Endothelial cell of hepatic sinusoid (primary cell): Measurements from ENCODE around the gene ARFGEF3.

Source experiments
- in situ Hi-C: cut with HindIII; loops from 2 replicates; pipeline ENCODE4 v1.10.0; 2017; ENCODE audit warnings: low sequenced_read_pairs

ARFGEF3 gene

DNA sequence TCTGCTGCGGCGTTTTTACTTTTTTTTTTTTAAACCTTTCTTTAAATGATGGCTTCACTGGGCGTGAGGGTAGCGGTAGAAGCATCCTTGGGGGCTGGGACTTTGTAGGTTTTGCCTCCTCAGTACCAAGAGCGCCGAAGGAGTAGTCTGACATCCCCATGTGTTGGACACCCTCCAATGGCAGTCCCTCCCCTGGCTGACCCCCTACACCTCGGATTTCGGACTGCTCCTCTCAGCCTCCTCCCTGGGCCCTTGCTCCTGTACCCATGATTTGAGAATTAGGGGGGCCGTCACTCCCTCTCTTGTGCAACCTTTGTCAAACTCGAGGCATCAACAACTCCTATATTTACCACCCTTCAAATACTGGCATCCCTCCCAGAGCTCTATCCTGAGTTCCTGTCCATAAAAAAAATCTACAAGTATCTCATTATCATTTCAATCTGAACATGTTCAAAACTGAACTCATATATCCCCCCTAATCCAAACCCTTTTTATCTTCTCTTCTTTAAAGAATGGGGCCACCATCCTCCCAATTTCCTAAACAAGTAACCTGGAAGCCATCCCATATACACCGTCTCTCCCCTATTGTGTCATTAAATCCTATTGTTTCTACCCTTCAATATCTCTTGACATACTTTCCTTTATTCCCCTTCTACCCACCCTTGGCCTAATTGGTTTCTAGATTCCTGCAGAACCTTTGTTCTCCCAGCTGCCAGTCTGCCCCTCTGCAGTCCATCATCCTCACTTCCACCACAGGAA lies 1.2 kb upstream of the ARFGEF3 start:
- in situ Hi-C loops = no loop called here

DNA sequence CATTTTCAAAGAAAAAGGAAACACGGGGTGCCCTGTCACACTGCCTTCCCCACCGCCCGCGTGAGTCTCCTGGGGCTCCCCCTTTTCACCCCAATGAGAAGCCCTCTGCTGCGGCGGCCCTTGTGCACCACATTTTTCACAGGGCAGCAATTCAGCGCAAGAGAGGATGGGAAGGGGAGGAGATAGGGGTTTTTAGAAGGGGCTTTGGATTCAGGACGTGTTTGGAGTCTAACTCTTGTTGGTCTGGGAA lies 726 bp upstream of the ARFGEF3 start:
- in situ Hi-C loops = no loop called here

DNA sequence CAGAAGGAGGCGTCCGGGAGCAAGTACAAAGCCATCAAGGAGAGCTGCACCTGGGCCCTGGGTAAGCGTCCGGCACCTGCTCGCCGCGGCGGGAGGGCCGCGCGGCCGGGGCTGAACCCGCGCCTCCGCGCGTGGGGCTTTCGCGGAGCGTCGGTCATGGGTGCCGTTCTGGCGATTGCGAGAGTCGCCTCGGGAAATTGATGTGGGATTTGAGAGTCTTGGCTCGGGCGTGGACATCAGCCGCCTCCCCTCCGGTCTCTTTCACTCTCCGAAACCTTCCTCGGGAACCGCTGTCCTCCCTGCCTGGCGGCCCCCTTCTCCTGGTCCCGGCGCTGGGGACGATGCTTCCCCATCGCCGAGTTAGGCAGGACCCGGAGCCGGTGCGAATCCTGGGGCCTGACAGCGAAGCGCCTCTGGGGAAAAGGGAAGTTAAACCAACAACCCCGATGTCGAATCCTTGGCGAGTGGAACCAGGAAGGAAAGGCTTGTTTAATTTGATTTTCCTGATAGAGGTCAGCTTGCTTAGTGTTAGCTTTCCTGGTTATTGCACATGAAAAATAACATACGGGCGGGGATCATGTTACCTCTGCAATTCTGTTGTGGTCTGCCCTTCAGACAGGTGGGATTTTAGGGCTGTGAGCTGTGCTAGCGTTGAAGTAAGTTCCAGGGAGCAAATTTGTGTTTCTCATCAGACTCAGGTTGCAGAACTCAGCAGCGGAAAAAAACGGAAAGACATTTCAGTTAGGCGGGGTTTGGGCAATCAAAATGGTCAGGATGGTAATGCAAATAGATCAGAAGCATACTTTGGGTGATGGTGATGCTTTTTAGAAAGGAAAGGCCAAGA lies 594 bp downstream of the ARFGEF3 start:
- in situ Hi-C loops = no loop called here

DNA sequence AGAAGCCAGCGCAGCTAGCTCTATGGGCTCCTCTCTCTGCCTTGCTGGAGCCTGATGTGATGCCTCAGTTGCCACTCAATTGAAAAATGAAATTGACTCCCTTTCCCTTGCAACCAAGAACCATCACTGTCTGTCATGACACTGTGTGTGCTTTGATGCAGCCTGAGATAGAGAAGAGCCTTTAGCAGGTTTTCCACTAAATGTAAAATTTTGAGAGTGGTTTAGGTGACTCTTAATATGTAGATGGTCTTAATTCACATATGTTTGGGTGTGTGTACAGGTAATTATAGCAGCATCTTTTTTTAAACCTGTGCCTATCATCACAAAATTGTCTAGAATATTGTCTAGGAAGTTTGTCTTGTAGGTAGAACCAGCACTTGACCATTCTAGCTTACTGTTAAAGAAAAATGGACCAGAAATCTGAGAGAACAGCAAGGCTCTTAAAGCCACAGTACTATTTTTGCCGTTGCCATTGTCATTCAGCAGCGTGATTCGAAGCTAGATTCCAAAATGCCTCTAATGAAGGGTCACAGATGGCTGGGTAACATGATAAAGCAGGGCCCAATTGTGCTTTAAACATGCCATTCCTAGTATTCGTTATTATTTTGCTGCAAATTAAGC lies 1.3 kb downstream of the ARFGEF3 start:
- in situ Hi-C loops = no loop called here

DNA sequence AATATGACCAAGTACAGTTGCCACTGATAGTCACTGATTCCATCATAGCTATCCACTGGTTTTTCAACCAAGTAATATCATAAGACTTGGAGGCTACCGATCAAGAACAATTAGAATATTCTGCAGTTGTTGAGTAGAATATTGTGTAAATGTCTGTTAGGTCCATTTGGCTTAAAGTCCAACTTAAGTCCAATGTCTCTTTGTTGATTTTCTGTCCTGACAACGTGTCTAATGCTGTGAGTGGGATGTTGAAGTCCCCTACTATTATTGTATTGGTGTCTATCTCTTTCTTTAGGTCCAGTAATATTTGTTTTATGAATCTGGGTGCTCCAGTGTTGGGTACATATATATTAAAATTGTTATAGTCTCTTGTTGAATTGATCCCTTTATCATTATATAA lies 13.9 kb downstream of the ARFGEF3 start:
- in situ Hi-C loops = no loop called here

DNA sequence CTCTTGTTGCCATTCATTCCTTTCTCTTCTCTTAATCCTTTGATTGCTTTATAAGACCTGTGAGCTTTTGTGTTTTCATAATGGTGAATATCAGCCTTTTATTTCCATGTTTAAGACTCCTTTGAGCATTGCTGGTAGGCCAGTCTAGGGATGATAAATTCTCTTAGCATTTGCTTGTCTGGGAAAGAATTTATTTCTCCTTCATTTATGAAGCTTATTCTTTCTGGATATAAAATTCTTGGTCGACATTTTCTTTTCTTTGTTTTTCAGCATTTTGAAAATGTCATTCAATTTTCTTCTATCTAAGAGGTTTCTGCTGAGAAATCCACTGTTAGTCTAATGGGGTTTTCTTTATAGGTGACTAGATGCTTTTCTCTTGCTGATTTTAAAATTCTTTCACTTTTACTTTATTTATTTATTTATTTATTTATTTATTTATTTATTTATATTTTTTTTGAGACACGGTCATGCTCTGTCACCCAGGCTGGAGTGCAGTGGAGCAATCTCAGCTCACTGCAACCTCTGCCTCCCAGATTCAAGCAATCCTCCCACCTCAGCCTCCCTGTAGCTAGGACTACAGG lies 15.0 kb downstream of the ARFGEF3 start:
- in situ Hi-C loops = no loop called here

DNA sequence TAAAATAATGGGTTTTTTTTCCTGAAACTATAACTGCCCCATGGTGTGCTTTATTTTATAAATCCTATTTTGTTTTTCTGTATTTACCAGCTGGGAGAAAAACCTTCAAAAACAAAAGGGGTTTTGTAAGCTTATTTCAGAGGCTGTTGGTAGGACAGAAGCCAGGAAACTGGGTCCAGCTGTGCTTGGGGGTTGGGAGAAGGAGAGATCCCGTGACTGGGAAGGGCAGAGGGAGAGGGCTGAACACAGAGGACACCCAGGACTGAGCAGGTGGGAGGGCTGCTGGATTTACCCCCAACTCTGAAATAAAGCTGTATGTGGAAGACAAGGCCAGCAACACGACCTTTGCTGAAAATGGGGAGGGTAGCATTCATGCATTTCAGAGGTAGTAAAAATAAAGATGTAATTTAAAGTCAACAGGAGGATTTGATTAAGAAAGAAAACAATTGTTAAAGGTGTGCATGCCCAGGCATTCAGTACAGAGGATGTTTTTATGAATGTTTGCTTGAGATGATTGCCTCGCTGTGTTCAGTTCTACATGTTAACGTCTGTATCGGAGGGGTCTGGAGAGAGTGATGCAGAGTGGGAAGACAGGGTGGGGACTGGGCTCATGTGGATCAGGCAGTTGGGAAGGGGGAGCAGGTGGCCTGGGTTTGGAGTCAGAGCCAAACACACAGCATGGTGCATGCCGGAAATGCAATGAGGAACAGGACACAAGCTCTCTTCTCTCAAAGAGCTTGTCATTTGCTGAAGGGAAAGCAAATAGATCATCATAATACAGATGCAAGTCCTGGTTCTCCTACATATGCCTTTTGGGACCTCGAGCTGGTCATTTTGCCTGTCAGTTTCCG lies 21.4 kb downstream of the ARFGEF3 start:
- in situ Hi-C loops = no loop called here

DNA sequence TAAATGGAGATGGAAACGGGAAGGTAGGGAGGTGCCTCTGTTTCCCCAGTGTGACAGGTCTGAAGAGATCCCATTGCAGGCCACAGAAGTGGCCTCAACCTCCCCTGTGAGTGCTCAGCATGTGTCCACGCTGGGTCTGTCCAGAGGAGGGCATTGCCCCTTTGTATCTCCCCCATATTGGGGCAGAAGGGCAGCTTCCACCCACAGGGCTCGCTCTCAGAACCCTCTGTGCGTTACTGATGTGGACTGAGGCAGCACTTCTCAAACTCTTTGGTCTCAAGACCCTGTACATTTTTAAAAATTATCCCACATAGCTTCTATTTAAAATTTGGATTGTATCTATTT lies 22.0 kb downstream of the ARFGEF3 start:
- in situ Hi-C loops = no loop called here

DNA sequence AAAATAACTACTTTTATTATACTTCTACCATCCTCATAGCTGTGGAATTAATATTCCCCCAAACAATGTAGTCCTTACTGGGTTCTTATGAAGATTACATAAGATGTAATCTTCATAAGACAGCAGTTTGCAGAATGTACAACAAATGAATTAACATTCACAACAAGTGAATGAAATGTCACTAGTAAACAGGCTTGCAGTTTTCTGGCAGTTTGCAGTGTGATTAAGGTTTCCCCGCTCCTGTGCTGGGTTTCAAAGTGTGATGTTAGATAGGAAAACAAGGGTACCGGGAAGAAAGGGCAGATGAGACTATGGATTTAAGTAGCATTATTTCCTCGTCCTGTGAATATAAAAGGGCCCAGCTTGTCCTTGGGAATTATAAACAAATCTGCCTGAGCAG lies 22.5 kb downstream of the ARFGEF3 start:
- in situ Hi-C loops = no loop called here

DNA sequence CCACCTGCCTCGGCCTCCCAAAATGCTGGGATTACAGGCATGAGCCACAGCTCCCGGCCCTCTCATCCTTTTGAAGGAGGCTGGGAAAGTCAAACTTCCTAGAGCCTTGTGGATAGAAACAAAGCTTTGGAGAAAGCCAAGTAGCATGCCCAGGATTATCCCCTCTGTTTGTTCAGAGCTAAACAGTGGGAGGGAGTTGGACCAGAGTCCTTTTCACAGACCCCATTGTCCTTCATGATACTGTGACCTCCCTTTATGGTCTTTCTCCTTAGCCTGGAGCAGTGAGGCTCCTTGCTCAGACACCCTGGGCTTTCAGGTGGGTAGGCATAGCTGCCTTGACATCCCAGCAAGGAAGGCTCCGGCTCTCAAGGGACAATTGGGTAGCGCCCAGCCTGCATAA lies 25.4 kb downstream of the ARFGEF3 start:
- in situ Hi-C loops = no loop called here

DNA sequence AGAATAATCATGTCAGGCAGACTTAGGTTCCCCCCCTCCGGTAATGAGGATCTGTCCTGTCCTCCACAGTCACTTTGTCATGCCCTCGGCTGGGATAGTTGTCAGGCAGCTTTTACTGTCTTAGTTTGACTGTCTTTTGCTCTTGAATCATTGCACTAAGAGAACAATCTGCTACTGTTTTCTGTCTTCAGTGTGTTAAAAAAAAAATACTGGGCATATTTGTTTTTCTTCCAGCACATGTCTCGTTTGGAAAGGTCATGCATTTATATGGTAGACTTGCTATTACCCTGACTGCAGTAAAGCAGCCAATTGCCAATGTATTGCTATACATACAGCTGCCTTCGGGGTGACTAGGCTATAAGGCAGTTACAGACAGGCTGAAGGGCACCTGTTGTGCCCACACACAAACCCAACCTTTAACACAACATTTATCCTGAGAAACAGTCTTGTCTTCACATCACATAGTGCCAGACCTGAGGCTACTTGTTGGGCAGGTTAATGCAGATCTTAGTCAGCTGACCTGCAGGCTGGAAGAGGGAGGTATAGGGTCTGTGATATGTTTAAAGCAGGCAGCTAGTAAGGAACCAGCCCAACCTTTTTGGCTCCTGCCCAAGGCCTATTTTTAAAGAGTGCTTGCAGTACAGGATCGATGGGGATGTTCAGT lies 26.7 kb downstream of the ARFGEF3 start:
- in situ Hi-C loops = no loop called here

DNA sequence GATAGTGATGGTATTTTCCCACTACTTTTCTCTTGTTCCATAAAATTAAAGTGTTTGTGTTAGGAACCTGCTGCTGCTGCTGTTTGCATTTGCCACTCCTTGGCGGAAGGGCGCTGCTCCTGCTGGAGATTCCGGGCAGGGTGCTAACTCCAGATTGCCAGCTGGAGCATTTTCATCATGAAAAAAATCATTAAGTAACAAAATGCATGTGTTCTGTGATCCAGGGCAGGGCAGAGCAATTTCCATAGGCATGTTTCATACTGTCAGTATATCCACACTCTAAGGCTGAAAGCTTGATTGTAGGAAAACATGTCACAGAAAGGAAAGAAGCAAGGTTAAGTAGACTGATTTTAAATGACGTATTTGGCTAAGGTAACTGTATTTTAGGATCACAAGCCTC lies 32.5 kb downstream of the ARFGEF3 start:
- in situ Hi-C loops = loop anchor here (5.0 kb wide), 1 partner anchor 98 kb away; no protein-coding TSS in a partner anchor

DNA sequence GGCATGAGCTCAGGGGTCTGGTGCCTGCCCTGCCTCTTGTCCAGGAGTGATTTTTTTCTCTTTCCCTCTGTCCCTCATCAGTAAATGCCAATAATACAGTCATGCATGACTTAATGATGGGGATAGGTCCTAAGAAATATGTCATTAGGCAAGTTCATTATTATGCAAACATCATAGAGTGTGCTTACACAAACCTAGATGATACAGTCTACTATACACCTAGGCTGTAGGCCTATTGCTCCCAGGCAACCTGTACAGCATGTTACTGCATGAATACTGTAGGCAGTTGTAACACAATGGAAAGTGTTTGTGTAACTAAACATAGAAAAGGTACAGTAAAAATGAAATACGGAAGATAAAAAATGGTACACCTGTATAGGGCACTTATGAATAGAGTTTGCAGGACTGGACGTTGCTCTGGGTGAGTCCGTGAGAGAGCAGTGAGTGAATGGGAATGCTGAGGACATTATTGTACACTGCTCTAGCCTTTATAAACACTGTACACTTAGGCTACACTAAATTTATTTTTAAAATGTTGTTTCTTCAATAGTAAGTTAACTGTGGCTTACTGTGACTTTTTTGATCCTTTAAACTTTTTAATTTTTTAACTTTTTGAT lies 34.5 kb downstream of the ARFGEF3 start:
- in situ Hi-C loops = no loop called here

DNA sequence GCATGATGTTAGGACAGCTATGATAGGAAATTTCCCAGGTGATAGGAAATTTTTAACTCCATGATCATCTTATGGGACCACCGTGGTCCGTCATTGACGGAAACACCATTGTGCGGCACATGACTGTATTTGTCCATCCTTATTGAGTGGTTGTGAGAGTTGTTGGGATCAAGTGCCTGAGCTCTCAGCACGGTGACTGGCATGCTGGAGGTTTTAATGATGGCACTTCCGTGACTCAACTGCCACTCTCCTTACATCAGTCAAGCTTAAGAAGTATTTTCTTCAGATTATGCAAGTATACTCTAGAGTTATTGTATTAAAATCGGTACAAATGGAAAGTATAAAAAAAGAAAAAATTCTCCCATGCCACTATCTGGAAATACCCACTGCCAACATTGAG lies 35.8 kb downstream of the ARFGEF3 start:
- in situ Hi-C loops = no loop called here

DNA sequence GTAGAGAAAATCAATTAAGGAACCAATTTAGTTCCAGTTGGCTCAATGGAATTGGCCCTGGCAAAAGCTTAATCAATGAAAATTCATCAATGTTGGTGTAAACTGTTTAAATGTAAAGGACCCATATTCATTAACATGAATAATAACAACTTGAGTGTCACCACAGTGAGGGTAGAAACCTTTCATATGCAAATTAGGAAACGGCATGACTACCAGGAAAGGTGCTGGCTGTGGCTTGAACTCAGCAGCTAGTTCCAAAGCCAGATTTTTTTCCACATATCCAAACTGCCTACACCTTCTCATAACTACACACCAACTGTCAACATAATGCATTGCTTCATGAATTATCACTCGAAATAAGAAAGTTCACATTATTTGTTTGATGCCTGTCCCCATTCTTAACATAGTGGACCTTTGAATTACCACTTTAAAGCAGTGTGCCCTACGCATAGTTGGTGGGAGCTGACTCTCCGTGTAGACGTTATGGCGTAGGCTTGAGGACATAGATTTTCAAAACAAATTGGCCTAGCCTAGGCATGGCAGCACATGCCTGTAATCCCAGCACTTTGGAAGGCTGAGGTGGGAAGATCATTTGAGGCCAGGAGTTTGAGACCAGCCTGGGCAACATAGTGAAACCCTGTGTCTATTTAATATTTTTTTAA lies 36.8 kb downstream of the ARFGEF3 start:
- in situ Hi-C loops = no loop called here

DNA sequence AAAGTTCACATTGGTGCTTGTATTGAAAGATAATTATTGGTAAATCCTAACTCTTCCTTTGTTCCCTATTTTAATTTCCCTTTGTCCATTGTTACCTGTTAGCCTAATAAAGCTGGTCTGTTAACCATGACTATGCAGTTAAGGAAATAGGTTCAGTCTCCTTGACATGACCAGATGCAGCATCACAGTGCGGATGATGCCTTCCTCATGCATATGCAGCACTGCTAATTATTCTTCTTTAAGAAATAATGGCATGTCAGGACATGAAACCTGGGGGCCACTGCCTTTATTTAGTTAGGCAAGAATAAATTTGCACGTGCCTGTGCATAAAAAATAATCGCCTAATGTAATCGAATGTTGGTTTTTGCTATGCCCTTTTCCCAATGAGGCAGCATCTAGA lies 40.1 kb downstream of the ARFGEF3 start:
- in situ Hi-C loops = no loop called here

DNA sequence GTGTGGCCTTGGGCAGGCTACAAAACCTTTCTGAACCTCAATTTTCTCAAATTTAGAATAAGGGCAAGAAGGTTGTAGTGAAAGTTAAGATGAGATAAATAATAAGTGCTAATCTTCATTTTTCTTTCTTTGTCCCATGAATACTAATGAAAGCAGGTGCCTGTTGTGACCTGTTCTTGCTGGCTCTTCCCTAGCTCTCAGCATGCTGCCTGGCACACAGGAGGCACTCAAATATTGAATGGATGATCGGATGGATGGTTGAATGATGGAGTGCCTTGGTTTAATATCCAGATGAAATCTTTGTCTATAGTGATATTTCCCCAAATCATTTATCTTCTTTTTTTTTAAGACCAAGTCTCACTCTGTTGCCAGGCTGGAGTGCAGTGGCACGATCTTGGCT lies 41.6 kb downstream of the ARFGEF3 start:
- in situ Hi-C loops = no loop called here

DNA sequence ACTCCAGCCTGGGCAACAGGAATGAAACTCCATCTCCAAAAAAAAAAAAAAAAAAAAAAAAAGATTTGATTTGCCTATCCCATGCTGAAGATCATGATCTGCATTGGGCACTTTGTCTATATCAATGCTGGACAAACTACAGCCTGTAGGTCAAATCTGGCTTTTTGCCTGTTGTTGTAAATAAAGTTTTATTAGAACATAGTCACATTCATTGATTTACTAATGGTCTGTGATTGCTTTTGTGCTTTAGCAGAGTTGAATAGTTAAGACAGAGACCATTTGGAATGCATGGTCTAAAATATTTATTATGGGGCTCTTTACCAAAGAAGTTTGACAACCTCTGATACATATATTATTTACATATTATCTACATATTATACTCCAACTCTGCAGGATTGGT lies 42.6 kb downstream of the ARFGEF3 start:
- in situ Hi-C loops = no loop called here

DNA sequence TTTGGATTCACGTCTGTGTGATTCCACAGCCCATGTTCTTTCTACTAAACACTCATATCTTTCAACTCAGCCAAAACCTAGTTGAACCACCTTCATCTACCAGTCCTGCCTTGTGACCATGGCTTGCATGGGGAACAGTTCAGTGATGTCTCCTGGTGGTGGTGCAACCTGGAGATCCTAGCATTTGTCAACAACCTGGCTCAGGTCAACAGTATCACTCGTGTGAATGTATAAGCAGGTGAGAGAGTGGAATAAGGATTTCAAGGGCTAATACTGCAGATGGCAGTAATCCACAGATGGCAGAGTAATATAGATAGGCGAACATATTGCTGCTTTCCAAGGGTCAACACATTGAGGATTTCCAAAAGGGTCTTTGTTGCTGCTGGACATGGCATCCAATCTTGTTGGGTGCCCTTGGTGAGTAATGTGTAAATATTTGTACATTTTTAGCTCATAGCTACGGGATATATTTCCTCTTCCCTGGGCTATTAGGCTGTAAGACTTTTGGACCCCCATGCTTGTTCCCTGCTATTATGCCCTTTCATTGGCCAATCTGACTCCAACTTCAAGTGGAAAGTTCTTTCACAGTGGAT lies 43.1 kb downstream of the ARFGEF3 start:
- in situ Hi-C loops = no loop called here
